GM21526 (cell line): ENCODE data around the gene OR2A25.

ENCODE experiments used
- ATAC-seq: cut with Tn5 transposase; IDR thresholded peaks from one replicate; pipeline ENCODE4 v1.9.1; 2021; ENCODE audit warnings: moderate library complexity; ENCODE audit not compliant: unreplicated experiment, low FRiP score

Gene OR2A25

DNA sequence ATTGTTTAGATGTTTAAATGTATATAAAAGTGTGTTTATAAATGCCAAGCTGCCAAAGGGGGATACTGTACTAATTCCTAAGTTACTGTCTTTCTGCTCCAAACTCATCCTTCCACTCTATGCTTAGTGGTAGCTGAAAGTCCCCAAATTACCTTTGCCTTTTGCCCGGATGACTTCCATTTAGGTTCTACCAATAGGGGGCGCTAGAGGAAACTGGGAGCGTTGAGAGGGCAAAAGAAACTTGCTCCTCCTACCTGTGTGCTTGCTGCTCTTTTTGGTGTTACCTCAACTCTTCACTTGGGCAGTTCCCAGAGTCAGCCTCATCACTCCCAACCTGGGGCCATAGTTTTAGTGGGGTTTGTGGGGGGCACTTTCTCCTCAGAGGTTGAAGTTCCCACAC, 5.9 kb upstream of the OR2A25 start:
- ATAC-seq: no peak

DNA sequence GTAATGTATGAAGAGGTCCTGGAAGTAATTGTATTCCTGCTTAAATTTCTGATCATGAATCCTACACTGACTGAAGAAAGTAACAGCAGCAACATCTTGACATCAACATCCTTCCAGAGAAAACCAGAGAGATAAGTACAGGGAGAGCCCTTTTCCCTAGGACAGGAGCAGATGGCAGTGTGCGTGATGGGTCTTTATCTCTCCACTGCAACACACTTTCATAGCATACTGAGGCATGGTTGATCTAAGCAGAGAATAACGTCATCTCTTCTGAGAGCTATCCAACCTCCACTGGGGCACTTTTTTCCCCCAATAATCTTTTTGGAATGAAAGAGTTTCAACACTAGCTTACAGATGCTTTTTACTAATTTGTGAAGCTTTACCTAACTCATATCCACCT, 342 bp downstream of the OR2A25 start:
- no peak for ATAC-seq

DNA sequence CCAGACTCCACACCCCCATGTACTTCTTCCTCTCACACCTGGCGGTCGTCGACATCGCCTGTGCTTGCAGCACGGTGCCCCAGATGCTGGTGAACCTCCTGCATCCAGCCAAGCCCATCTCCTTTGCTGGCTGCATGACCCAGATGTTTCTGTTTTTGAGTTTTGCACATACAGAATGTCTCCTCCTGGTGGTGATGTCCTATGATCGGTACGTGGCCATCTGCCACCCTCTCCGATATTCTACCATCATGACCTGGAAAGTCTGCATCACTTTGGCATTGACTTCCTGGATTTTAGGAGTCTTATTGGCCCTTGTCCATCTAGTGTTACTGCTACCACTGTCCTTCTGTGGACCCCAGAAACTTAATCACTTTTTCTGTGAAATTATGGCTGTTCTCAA, 4.8 kb downstream of the OR2A25 start:
- ATAC-seq: no peak

DNA sequence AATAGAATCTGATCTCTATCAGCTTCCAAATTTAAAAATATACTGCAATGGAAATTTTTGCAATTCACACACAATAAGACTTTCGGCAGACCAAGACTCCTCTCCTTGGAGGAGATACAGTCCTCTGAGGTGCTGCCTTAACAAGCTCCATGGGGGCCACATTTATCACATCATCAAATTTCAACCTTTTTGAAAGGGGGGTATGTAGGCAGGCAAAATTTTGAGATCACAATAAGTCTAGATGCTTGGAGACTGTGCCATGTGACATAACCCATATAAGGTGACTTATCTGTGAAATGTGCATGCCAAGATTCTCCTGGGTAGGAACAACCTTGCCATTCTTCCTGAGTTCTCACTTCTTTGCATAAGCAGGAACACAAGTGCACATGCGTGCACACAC, 16.4 kb downstream of the OR2A25 start, which contains the start of gene OR2A12:
Gene OR2A12 (plus strand): TSS at position 301 of the 400 bp plus-strand sequence. CDS start 8,830 bp downstream, outside the sequence.
- no peak for ATAC-seq

DNA sequence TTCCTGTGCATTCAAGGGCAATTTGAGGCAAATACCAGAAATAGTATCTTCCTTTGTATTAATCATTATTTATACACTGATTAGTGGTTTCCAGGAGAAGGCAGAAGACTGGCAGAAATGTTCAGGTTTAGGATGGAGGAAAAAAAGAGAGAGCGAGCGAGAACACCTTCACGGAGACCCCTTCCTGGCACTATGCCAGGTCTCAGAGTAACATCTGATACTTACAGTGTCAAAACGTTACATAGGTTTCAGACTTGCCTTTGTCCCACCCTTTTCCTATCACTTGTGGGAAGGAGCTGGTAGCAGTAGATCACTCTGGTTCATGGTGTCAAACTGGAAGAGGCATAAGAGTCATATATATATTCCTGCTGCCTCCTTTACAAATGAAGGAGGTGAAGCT, 17.1 kb downstream of the OR2A25 start:
- no peak for ATAC-seq

DNA sequence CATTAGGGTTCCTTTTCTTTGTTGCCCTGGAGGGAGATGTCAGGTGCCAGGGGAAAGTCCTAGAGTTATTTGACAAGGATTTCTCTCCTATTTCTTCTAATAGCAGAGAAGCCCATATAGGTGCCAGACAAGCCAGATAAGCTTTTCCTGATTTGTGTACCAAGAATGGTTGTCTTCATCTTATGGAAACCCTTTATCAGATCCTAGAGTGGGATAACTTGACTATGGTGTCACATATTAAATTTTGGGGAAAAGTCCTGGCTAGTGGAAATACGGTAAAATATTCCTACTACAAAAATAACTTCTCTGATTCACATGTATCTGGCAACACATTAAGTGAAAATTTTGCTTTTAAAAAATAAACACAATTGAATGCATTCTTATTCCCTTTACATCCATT, 17.6 kb downstream of the OR2A25 start:
- ATAC-seq: no peak

DNA sequence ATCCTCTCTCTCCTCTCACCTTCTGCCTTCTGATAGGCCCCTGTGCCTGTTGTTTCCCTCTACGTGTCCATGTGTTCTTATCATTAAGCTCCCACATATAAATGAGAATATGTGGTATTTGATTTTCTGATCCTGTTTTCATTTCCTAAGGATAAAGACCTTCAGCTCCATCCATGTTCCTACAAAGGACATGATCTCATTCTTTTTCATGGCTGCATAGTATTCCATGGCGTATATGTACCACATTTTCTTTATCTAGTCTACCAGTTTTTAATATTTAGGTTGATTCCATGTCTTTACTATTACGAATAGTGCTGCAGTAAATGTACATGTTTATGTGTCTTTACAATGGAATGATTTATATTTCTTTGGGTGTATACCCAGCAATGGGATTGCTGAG, 21.1 kb downstream of the OR2A25 start:
- no peak for ATAC-seq

DNA sequence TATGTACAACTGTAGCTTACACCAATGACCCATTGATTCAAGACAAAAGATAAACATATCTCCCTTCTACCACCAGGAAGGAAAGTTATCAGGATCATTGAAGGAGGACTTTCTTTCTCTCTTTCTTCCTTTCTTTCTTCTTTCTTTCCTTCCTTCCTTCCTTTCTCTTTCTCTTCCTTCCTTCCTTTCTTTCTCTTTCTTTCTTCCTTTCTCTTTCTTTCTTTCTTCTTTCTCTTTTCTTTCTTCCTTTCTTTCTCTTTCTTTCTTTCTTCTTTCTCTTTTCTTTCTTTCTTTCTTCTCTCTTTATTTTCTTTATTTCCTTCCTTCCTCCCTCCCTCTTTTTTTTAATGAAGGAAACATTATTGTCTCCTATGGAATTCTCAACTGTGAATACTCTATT, 29.2 kb downstream of the OR2A25 start:
- ATAC-seq: no peak

DNA sequence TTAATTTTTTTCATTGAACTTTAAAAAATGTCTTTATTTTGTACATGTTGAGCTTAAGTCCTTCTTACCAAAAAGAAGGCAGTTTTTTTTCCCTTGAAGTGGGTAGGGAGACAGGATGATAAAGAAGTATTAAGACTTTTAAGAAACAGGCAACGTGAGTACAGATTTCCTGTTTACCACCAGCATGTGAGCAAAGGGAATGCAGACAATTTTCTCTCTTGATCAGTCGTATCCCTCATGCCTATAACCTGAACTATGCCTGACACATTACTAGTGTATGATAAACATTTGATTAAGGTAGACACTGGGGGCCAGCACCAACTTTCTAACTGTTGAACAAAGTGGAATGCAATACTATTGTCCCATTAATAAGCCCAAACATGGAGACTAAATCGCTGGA, 31.0 kb downstream of the OR2A25 start:
- ATAC-seq: no peak

DNA sequence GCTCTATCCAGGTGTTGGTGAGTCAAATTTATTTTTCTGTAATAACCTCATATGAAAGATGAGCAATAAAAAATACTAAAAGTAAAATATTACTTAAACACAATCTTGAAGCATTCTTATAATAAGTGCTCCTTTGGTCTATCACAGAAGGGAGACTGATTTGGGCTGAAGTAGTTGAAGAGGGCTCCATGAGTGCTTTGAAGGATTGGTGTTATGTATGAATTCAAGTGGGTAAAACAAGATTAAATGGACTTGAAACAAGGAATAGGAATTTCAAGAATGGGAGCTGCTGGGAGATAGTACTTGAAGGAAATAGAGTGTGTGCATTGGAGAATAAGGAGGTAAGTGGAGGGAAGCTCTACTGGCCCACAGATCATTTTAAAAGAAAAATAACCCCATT, 32.4 kb downstream of the OR2A25 start:
- ATAC-seq: no peak

DNA sequence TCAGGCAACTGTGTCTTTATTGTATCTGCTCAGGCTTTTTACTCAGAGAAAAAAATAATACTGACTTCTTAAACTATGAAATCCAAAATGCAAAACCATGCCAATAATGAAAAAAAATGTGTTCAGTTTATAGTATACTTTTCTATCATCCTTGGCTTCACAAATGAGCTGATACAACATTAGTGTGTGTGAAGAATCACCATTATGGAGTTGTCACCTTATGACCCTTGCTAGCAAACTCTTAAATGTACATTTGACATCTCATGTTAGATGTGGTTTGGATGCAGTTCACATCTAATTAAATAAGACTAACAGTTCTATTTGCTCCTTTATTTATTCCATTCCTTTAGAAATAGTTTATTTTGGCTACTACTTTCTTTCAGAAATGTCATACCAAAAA, 35.6 kb downstream of the OR2A25 start:
- no peak for ATAC-seq

DNA sequence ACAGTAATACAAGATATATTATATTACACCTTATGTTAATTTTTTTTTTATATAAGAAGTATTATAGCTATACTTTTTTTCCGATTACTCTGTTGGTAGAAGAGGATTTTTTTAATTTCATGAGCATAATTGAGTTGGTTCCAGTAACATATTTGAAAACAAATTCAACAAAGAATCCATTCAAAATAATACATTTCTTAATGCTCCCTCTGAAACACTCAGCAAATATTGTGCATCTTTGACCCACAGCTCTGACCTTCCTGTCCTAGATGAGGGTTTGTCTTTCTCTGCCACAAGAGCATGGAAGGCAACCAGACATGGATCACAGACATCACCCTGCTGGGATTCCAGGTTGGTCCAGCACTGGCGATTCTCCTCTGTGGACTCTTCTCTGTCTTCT, 39.7 kb downstream of the OR2A25 start, which contains the start of gene OR2A2:
Gene OR2A2 (plus strand): TSS at position 301 of the 400 bp plus-strand sequence. CDS start 0 bp downstream, at position 301.
- no peak for ATAC-seq

DNA sequence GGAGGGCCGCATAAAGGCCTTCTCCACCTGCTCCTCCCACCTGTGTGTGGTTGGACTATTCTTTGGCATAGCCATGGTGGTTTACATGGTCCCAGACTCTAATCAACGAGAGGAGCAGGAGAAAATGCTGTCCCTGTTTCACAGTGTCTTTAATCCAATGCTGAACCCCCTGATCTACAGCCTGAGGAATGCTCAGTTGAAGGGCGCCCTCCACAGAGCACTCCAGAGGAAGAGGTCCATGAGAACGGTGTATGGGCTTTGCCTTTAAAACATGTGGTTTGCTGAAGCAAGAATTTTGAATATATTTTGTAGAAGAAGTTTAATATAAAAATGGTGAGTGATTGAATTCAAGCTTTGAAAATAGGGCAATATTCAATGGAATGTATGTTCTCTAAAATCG, 40.7 kb downstream of the OR2A25 start:
- no peak for ATAC-seq

DNA sequence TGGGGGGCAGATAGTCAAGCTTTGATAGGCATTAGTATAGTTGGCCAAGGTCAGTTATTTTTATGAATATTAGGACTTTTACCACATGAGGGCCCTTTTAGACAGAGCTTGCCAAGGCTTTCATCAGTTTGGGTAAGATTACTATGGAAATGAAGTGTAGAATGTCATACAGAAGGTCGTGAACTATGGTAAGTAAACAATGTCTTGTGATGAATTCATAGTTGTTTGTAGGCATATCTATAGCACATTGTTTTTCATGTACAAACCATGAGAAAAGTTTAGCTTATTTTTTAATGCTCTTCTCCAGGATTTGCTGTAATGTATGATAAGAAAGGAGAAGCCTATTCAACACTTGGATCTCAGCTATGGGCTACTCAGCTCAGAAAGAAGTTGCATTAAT, 44.0 kb downstream of the OR2A25 start:
- ATAC-seq: no peak

DNA sequence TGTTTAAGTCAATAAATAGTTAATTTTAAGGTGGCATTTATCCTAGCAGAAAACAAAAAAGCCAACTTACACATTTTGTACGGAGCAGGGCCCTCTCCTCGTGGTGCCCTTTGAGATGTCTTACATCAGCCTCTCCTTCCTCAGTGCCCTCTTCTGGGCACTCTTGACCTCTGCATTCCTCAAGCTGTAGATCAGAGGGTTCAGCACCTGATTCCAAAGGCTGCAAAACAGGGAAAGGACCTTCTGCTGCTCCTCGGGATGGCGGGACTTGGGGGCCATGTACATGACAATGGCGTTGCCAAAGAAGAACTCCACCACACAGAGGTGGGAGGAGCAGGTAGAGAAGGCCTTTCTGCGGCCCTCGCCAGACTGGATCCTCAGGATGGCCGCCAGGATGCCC, 48.7 kb downstream of the OR2A25 start:
- no peak for ATAC-seq

DNA sequence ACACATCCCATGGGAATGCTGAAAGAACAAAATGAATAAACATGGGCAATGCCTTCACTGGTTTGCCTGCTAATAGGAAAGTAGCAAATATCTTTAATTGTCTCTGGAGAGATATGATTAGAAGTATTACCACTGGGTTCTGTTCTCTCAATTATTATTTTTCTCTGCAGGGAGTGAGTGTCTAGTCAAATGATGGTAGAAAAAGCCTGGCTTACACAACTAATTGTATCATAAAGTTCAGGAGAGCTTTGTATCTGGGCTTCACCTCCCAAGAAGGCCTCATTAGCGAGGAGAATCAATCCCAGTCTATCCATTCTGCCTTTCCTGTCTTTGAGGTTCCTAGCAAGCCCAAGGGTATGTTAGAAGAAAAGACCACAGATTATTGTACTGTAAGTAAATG, 53.3 kb downstream of the OR2A25 start, which contains the start of gene OR2A14:
Gene OR2A14 (plus strand): TSS at position 301 of the 400 bp plus-strand sequence. CDS start 5,937 bp downstream, outside the sequence.
- ATAC-seq: no peak
